WTC11 (cell line): ENCODE data around the gene OSMR. TPM values are rescaled to one million over a fixed set of nuclear protein-coding genes. Genes with fewer than 3 reads are reported as not detected.

ENCODE experiments used
- ATAC-seq: fragments of 200-7000 bp; cut with Tn5 transposase; 2 replicates; pipeline ENCODE4 v1.10.0; 2021; ENCODE audit warnings: mild to moderate bottlenecking, moderate library complexity
- CTCF ChIA-PET: fragments of 300-600 bp; sonication (Branson Sonifier 250); formaldehyde crosslinking; loops from one replicate; lab custom pipeline; 2021; ENCODE audit warnings: antibody characterized with exemption; lab: Charles Lee
- POLR2A ChIA-PET: fragments of 350-600 bp; sonication (Branson Sonifier 250); formaldehyde crosslinking; loops from one replicate; lab custom pipeline; 2021; ENCODE audit warnings: antibody characterized with exemption; lab: Charles Lee
- DNase-seq: peaks from one replicate; pipeline ENCODE4 v3.0.0; 2021; ENCODE audit warnings: low spot score
- H3K27ac Mint-ChIP-seq: 2 replicates; pipeline ENCODE4 v1.8.0; 2021; ENCODE audit warnings: mixed read lengths
- H3K27me3 Mint-ChIP-seq: 2 replicates; pipeline ENCODE4 v1.8.0; 2021; ENCODE audit warnings: low read depth, mild to moderate bottlenecking, moderate library complexity, mixed read lengths
- H3K36me3 Mint-ChIP-seq: 2 replicates; pipeline ENCODE4 v1.8.0; 2021; ENCODE audit warnings: mixed read lengths
- H3K4me1 Mint-ChIP-seq: 2 replicates; pipeline ENCODE4 v1.8.0; 2022; ENCODE audit warnings: mixed read lengths
- H3K4me3 Mint-ChIP-seq: 2 replicates; pipeline ENCODE4 v1.8.0; 2021; ENCODE audit warnings: mild to moderate bottlenecking, moderate library complexity, mixed read lengths
- H3K9me3 Mint-ChIP-seq: 2 replicates; pipeline ENCODE4 v1.8.0; 2021; ENCODE audit warnings: mixed read lengths
- CTCF ChIP-seq: fragments of 200-600 bp; IDR thresholded peaks from 2 replicates; pipeline ENCODE4 v1.8.0; 2022; ENCODE audit warnings: antibody characterized with exemption
- E2F5 ChIP-seq: sonication (generic); formaldehyde crosslinking; IDR thresholded peaks from 2 replicates; pipeline ENCODE4 v1.8.1; 2022; ENCODE audit warnings: mild to moderate bottlenecking, moderate library complexity, missing genetic modification reagents
- FOXJ3 ChIP-seq: sonication (generic); formaldehyde crosslinking; IDR thresholded peaks from 2 replicates; pipeline ENCODE4 v1.9.0; 2021; ENCODE audit warnings: missing genetic modification reagents, mild to moderate bottlenecking, borderline replicate concordance
- HMGXB4 ChIP-seq: sonication (generic); formaldehyde crosslinking; IDR thresholded peaks from 2 replicates; pipeline ENCODE4 v1.8.1; 2023; ENCODE audit warnings: mild to moderate bottlenecking, moderate library complexity, missing genetic modification reagents
- JAZF1 ChIP-seq: fragments of 250-450 bp; sonication (Bioruptor Pico); IDR thresholded peaks from 2 replicates; pipeline ENCODE4 v1.9.0; 2021; ENCODE audit warnings: moderate library complexity, mild to moderate bottlenecking, inconsistent platforms
- NFYB ChIP-seq: sonication (generic); formaldehyde crosslinking; conservative IDR thresholded peaks from 2 replicates; pipeline ENCODE4 v1.8.0; 2022; ENCODE audit warnings: low read depth, missing genetic modification reagents
- NR2C2 ChIP-seq: sonication (generic); formaldehyde crosslinking; IDR thresholded peaks from 2 replicates; pipeline ENCODE4 v1.8.0; 2022; ENCODE audit warnings: mild to moderate bottlenecking, missing genetic modification reagents
- OVOL2 ChIP-seq: fragments of 250-450 bp; sonication (Bioruptor Pico); IDR thresholded peaks from 2 replicates; pipeline ENCODE4 v1.9.0; 2021; ENCODE audit warnings: mild to moderate bottlenecking, borderline replicate concordance
- PRDM15 ChIP-seq: sonication (generic); formaldehyde crosslinking; IDR thresholded peaks from 2 replicates; pipeline ENCODE4 v1.8.0; 2022; ENCODE audit warnings: missing genetic modification reagents
- SP1 ChIP-seq: sonication (generic); formaldehyde crosslinking; conservative IDR thresholded peaks from 2 replicates; pipeline ENCODE4 v1.8.1; 2022; ENCODE audit warnings: missing genetic modification reagents
- TP53 ChIP-seq: sonication (generic); formaldehyde crosslinking; IDR thresholded peaks from 2 replicates; pipeline ENCODE4 v1.8.1; 2023; ENCODE audit warnings: mild to moderate bottlenecking, missing genetic modification reagents
- ZBTB21 ChIP-seq: sonication (generic); formaldehyde crosslinking; IDR thresholded peaks from 2 replicates; pipeline ENCODE4 v1.8.1; 2023; ENCODE audit warnings: mild to moderate bottlenecking, missing genetic modification reagents, borderline replicate concordance
- ZNF219 ChIP-seq: sonication (generic); formaldehyde crosslinking; IDR thresholded peaks from 2 replicates; pipeline ENCODE4 v1.8.0; 2023; ENCODE audit warnings: missing genetic modification reagents, mild to moderate bottlenecking, borderline replicate concordance
- ZNF232 ChIP-seq: sonication (generic); formaldehyde crosslinking; IDR thresholded peaks from 2 replicates; pipeline ENCODE4 v1.8.0; 2022; ENCODE audit warnings: mild to moderate bottlenecking, missing genetic modification reagents
- ZNF416 ChIP-seq: fragments of 250-450 bp; sonication (Bioruptor Pico); IDR thresholded peaks from 2 replicates; pipeline ENCODE4 v1.9.0; 2021; ENCODE audit warnings: mild to moderate bottlenecking, inconsistent platforms
- ZNF423 ChIP-seq: fragments of 250-450 bp; sonication (Bioruptor Pico); IDR thresholded peaks from 2 replicates; pipeline ENCODE4 v2.1.2; 2022; ENCODE audit warnings: mild to moderate bottlenecking, moderate library complexity
- ZNF532 ChIP-seq: fragments of 250-450 bp; sonication (Bioruptor Pico); IDR thresholded peaks from 2 replicates; pipeline ENCODE4 v1.9.0; 2021; ENCODE audit warnings: mild to moderate bottlenecking, borderline replicate concordance
- total RNA-seq: library from RNA; stranded (reverse); gene quantifications from 3 replicates; pipeline ENCODE4 v1.2.3, GENCODE V29; 2021
- TF ChIP-seq, protein P1 (sequence below): sonication (generic); formaldehyde crosslinking; IDR thresholded peaks from 2 replicates; pipeline ENCODE4 v1.8.0; 2023; ENCODE audit warnings: missing genetic modification reagents, mild to moderate bottlenecking, borderline replicate concordance
- TF ChIP-seq, protein P2 (sequence below): sonication (generic); formaldehyde crosslinking; IDR thresholded peaks from 2 replicates; pipeline ENCODE4 v1.8.1; 2022; ENCODE audit warnings: missing genetic modification reagents, borderline replicate concordance

Gene OSMR
- total RNA-seq, 1 experiment from 2014 or later: 2.3 TPM

DNA sequence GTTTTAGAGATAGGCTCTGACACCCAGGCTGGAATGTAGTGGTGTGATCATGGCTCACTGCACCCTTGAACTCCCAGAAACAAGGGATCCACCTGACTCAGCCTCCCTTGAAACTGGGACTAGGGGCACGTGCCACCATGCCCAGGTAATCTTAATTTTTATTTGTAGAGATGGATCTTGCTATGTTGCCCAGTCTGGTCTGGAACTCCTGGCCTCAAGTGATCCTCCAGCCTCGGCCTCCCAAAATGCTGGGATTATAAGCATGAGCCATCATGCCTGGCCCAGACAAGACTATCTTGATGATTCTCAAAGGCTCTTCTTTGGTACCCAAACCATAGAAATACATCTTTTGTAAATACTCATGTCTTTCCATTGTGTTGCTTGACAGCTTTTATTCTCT, 10.8 kb downstream of the OSMR start (continued):
- TF ChIP-seq, protein P1, sequence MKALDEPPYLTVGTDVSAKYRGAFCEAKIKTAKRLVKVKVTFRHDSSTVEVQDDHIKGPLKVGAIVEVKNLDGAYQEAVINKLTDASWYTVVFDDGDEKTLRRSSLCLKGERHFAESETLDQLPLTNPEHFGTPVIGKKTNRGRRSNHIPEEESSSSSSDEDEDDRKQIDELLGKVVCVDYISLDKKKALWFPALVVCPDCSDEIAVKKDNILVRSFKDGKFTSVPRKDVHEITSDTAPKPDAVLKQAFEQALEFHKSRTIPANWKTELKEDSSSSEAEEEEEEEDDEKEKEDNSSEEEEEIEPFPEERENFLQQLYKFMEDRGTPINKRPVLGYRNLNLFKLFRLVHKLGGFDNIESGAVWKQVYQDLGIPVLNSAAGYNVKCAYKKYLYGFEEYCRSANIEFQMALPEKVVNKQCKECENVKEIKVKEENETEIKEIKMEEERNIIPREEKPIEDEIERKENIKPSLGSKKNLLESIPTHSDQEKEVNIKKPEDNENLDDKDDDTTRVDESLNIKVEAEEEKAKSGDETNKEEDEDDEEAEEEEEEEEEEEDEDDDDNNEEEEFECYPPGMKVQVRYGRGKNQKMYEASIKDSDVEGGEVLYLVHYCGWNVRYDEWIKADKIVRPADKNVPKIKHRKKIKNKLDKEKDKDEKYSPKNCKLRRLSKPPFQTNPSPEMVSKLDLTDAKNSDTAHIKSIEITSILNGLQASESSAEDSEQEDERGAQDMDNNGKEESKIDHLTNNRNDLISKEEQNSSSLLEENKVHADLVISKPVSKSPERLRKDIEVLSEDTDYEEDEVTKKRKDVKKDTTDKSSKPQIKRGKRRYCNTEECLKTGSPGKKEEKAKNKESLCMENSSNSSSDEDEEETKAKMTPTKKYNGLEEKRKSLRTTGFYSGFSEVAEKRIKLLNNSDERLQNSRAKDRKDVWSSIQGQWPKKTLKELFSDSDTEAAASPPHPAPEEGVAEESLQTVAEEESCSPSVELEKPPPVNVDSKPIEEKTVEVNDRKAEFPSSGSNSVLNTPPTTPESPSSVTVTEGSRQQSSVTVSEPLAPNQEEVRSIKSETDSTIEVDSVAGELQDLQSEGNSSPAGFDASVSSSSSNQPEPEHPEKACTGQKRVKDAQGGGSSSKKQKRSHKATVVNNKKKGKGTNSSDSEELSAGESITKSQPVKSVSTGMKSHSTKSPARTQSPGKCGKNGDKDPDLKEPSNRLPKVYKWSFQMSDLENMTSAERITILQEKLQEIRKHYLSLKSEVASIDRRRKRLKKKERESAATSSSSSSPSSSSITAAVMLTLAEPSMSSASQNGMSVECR (CRISPR knock-in tag): no peak
- no peak for TF ChIP-seq NFYB (CRISPR knock-in tag)
- no peak for TF ChIP-seq ZNF532 (CRISPR knock-in tag)
- TF ChIP-seq FOXJ3 (CRISPR knock-in tag): no peak
- TF ChIP-seq HMGXB4 (CRISPR knock-in tag): no peak
- TF ChIP-seq, protein P2, sequence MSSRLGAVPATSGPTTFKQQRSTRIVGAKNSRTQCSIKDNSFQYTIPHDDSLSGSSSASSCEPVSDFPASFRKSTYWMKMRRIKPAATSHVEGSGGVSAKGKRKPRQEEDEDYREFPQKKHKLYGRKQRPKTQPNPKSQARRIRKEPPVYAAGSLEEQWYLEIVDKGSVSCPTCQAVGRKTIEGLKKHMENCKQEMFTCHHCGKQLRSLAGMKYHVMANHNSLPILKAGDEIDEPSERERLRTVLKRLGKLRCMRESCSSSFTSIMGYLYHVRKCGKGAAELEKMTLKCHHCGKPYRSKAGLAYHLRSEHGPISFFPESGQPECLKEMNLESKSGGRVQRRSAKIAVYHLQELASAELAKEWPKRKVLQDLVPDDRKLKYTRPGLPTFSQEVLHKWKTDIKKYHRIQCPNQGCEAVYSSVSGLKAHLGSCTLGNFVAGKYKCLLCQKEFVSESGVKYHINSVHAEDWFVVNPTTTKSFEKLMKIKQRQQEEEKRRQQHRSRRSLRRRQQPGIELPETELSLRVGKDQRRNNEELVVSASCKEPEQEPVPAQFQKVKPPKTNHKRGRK (CRISPR knock-in tag): no peak
- TF ChIP-seq OVOL2 (CRISPR knock-in tag): no peak
- no peak for TF ChIP-seq ZNF416 (CRISPR knock-in tag)
- no peak for TF ChIP-seq ZBTB21

DNA sequence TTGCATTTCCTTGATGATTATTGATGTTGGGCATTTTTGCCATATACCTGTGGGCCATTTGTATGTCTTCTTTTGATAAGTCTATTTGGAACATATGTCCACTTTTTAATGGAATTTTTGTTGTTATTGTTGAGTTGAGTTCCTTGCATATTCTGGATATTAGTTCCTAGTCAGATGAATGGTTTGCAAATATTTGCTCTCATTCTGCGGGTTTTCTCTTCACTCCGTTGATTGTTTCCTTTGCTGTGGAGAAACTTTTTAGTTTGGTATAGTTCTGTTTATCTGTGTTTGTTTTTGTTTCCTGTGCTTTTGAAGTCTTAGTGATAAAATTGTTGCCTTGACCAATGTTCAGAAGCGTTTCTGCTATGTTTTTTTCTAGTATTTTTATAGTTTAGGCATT, 13.0 kb downstream of the OSMR start:
- POLR2A ChIA-PET: no interaction called here
- TF ChIP-seq CTCF: no peak
- no peak for TF ChIP-seq TP53 (CRISPR knock-in tag)
- no peak for TF ChIP-seq JAZF1
- no peak for TF ChIP-seq PRDM15 (CRISPR knock-in tag)
- no peak for TF ChIP-seq NR2C2 (CRISPR knock-in tag)
- no peak for TF ChIP-seq ZNF423 (CRISPR knock-in tag)
- no peak for TF ChIP-seq SP1 (CRISPR knock-in tag)
- no peak for TF ChIP-seq ZNF232 (CRISPR knock-in tag)
- no peak for TF ChIP-seq E2F5 (CRISPR knock-in tag)
- TF ChIP-seq ZNF219 (CRISPR knock-in tag): no peak

More for the DNA sequence above, 13.0 kb downstream of the OSMR start:
- no peaks in the 10 kb centered on the region for H3K4me1 Mint-ChIP-seq
- peaks cover 17% of the 10 kb centered on the region for H3K36me3 Mint-ChIP-seq
- no peak overlapping the region for H3K4me3 Mint-ChIP-seq
- CTCF ChIA-PET: no interaction called here
- DNase-seq: no peak
- no peak overlapping the region for H3K27ac Mint-ChIP-seq
- peaks cover 39% of the 10 kb centered on the region for H3K9me3 Mint-ChIP-seq
- no peak for ATAC-seq
- no peaks in the 10 kb centered on the region for H3K27me3 Mint-ChIP-seq
